Endothelial cell of umbilical vein (primary cell): Measurements from ENCODE around the gene KRTAP7-1. TPM values are rescaled to one million over a fixed set of nuclear protein-coding genes. Genes with fewer than 3 reads are reported as not detected.

ENCODE experiments used
- BruUV-seq: library from RNA; stranded (reverse); fragments of 400-500 nt; replicated peaks from 2 replicates; lab custom pipeline; 2021; lab: Mats Ljungman, UMichigan
- CTCF ChIA-PET: fragments of 300-600, 350-600 bp; sonication (Branson Sonifier 250); formaldehyde crosslinking; loops from one replicate; lab custom pipeline; 2021; ENCODE audit warnings: antibody characterized with exemption, inconsistent platforms; lab: Charles Lee
- POLR2A ChIA-PET: fragments of 300-600, 350-600 bp; sonication (Branson Sonifier 250); formaldehyde crosslinking; loops from one replicate; lab custom pipeline; 2021; ENCODE audit warnings: antibody characterized with exemption, inconsistent platforms; lab: Charles Lee
- DNase-seq: peaks from one replicate; pipeline ENCODE4 v3.0.0-alpha.2; 2011; ENCODE audit warnings: low read depth, low spot score
- FAIRE-seq: peaks from 2 replicates; lab custom pipeline; 2011; peaks lifted over from hg19 to GRCh38; lab: Jason Lieb, UNC
- H2AFZ ChIP-seq: 2 replicates; pipeline ENCODE4 v1.6.0; 2012; ENCODE audit warnings: low read depth, low read length, control low read depth, inconsistent platforms
- H3K27ac ChIP-seq: 2 replicates; pipeline ENCODE4 v1.5.1; 2011; ENCODE audit warnings: low read depth, mild to moderate bottlenecking, control low read depth, low read length, moderate library complexity; ENCODE audit not compliant: insufficient read depth
- H3K27me3 ChIP-seq, 2 experiments: 2 replicates each; pipeline versions ENCODE4 v1.6.0 to v1.6.1; 2011; ENCODE audit warnings: low read length in 2 of 2, mixed read lengths in 1 of 2; ENCODE audit not compliant: control insufficient read depth in 2 of 2, insufficient read depth in 2 of 2
- H3K36me3 ChIP-seq, 2 experiments: 2 replicates in 1 of 2; 3 replicates in 1 of 2; pipeline ENCODE4 v1.5.1; 2011; ENCODE audit warnings: low read length in 2 of 2, mild to moderate bottlenecking in 1 of 2, moderate library complexity in 1 of 2; ENCODE audit not compliant: control insufficient read depth in 2 of 2, insufficient read depth in 2 of 2; ENCODE audit errors: extremely low read depth in 1 of 2
- H3K4me1 ChIP-seq: 3 replicates; pipeline ENCODE4 v1.5.1; 2011; ENCODE audit warnings: mild to moderate bottlenecking, low read length; ENCODE audit not compliant: control insufficient read depth, insufficient read depth; ENCODE audit errors: extremely low read depth
- H3K4me2 ChIP-seq: 2 replicates; pipeline ENCODE4 v1.6.1; 2011; ENCODE audit warnings: low read length, control low read depth, mixed read lengths; ENCODE audit not compliant: insufficient read depth
- H3K4me3 ChIP-seq, 3 experiments: fragments of 200-600 bp in 1 of 3; sonication (generic), shearing (Covaris generic) in 1 of 3; replicated peaks in 1 of 3; 2 replicates each; pipeline ENCODE4 v1.5.1; 2011 to 2016; ENCODE audit warnings: control low read depth in 3 of 3, low read length in 3 of 3, mild to moderate bottlenecking in 2 of 3, inconsistent platforms in 1 of 3, low read depth in 1 of 3, moderate library complexity in 1 of 3; ENCODE audit not compliant: insufficient read depth in 1 of 3
- H3K79me2 ChIP-seq: 2 replicates; pipeline ENCODE4 v1.6.0; 2012; ENCODE audit warnings: low read length, inconsistent platforms; ENCODE audit not compliant: control insufficient read depth, insufficient read depth
- H3K9ac ChIP-seq: replicated peaks from 2 replicates; pipeline ENCODE3; 2011; ENCODE audit warnings: low read length, control low read depth; ENCODE audit not compliant: insufficient read depth; ENCODE audit errors: extremely low read depth
- H3K9me1 ChIP-seq: replicated peaks from 3 replicates; pipeline ENCODE4 v1.6.0; 2011; ENCODE audit warnings: mild to moderate bottlenecking, low read length; ENCODE audit not compliant: control insufficient read depth, insufficient read depth; ENCODE audit errors: extremely low read depth
- H3K9me3 ChIP-seq: replicated peaks from 2 replicates; pipeline ENCODE4 v1.5.1; 2012; ENCODE audit warnings: low read length, inconsistent platforms; ENCODE audit not compliant: control insufficient read depth, insufficient read depth
- H4K20me1 ChIP-seq: replicated peaks from 2 replicates; pipeline ENCODE3; 2011; ENCODE audit warnings: mild to moderate bottlenecking, low read length; ENCODE audit not compliant: control insufficient read depth, insufficient read depth; ENCODE audit errors: extremely low read depth
- CTCF ChIP-seq, 2 donors: IDR thresholded peaks; 1 replicate in 1 of 2; 2 replicates in 1 of 2; pipeline ENCODE4 v1.5.1; 2011; ENCODE audit warnings: low read length in 2 of 2, mild to moderate bottlenecking in 2 of 2, moderate library complexity in 2 of 2, control low read depth in 1 of 2, inconsistent platforms in 1 of 2, low read depth in 1 of 2; ENCODE audit not compliant: insufficient read depth in 1 of 2; ENCODE audit errors: extremely low read depth in 1 of 2
- EZH2 ChIP-seq: IDR thresholded peaks from 2 replicates; pipeline ENCODE4 v1.6.1; 2012; ENCODE audit warnings: borderline replicate concordance, low read depth, mild to moderate bottlenecking, moderate library complexity, low read length, inconsistent platforms; ENCODE audit not compliant: severe bottlenecking
- FOS ChIP-seq: IDR thresholded peaks from 2 replicates; pipeline ENCODE4 v1.6.1; 2011; ENCODE audit warnings: mild to moderate bottlenecking, low read length, moderate library complexity, borderline replicate concordance; ENCODE audit not compliant: insufficient read depth
- GATA2 ChIP-seq: IDR thresholded peaks from 2 replicates; pipeline ENCODE4 v1.7.0; 2011; ENCODE audit warnings: low read depth, mild to moderate bottlenecking, moderate library complexity, mixed read lengths, low read length; ENCODE audit not compliant: insufficient read length, insufficient read depth
- POLR2A ChIP-seq: IDR thresholded peaks from 2 replicates; pipeline ENCODE4 v1.6.1; 2012; ENCODE audit warnings: low read depth, mild to moderate bottlenecking, control low read depth, low read length
- dilution Hi-C: fragments of 300-500 bp; cut with MboI; formaldehyde crosslinking; loops from one replicate; pipeline ENCODE4 v1.15.0; 2019; ENCODE audit warnings: low sequenced_read_pairs; ENCODE audit not compliant: extremely low pct_ligation_motif_present
- intact Hi-C: fragments of 100-400 bp; cut with micrococcal nuclease; formaldehyde crosslinking; loops from one replicate; pipeline ENCODE4 v1.10.0; 2022
- polyA plus RNA-seq, 4 experiments: library from polyadenylated mRNA; depleted of rRNA in 3 of 4; stranded (reverse) in 3 of 4; unstranded in 1 of 4; fragments of >200 nt; gene quantifications; 2 replicates each; pipeline versions ENCODE4 v1.2.1 to v1.2.3, GENCODE V29; 2011 to 2012; ENCODE audit warnings: missing spikeins in 1 of 4
- total RNA-seq: library from RNA; stranded (reverse); gene quantifications from 2 replicates; pipeline ENCODE4 v1.2.3, GENCODE V29; 2021

Gene KRTAP7-1
- total and polyA plus RNA-seq, 2 donors (not counting 3 experiments of a cell fraction or from before 2014, with no cell fraction given), result not detected

- dilution Hi-C loops, result no loop called here
- CTCF ChIA-PET, result no interaction called here
- no TSS peak for BruUV-seq
These were observed 16.4 kb downstream of the KRTAP7-1 start, which contains the start of gene KRTAP8-1 for GRCh38 chr21:30813174-30813573. KRTAP8-1 (minus strand) TSS chr21:30813274; CDS start chr21:30813220, 54 bp downstream.

More at GRCh38 chr21:30813174-30813573, 16.4 kb downstream of the KRTAP7-1 start, which contains the start of gene KRTAP8-1:
- Histone ChIP-seq H3K36me3 (no peaks in the 10 kb centered on the region), H4K20me1 (no peaks in the 10 kb centered on the region), H3K9me1 (no peaks in the 10 kb centered on the region), H3K79me2 (no peaks in the 10 kb centered on the region), H2AFZ (no peak within 1 kb of the TSS), H3K27me3 (no peaks in the 10 kb centered on the region), H3K9me3 (peaks cover 9% of the 10 kb centered on the region), H3K4me1 (no peaks in the 10 kb centered on the region), H3K4me2 (no peak within 1 kb of the TSS), H3K27ac (no peak within 1 kb of the TSS), H3K9ac (no peak within 1 kb of the TSS), H3K4me3 (no peak within 1 kb of the TSS)
- no peak for DNase-seq
- POLR2A ChIA-PET, result no interaction called here
- no peak for TF ChIP-seq FOS
- TF ChIP-seq EZH2, result no peak
- no peak for TF ChIP-seq GATA2
- TF ChIP-seq POLR2A, result no peak
- TF ChIP-seq CTCF (IDR thresholded peaks at IDR 0.05; ENCODE audit: extremely low read depth in 1 of 2, insufficient read depth in 1 of 2, low read depth in 1 of 2, low read length in 2 of 2), result no peak
- intact Hi-C loops, result no loop called here
- FAIRE-seq, result no peak
